Thoracic aorta (tissue), 2 donors: Measurements from ENCODE around the gene NGRN. TPM values are rescaled to one million over a fixed set of nuclear protein-coding genes. Genes with fewer than 3 reads are reported as not detected.
"Not testable (repeated sequence)": the region's sequence is repeated elsewhere in the genome, so short reads cannot be mapped to it uniquely, and the experiment has no call there.

Experiments
- ATAC-seq: fragments of 150-250 bp; one replicate; pipeline ENCODE4 v1.8.0; 2017; ENCODE audit warnings: low read depth; ENCODE audit not compliant: insufficient number of reproducible peaks, low FRiP score
- DNase-seq: peaks from one replicate; pipeline ENCODE4 v3.0.0-alpha.2; 2020; ENCODE audit warnings: low spot score
- H3K27ac ChIP-seq, 2 donors: fragments of 200-600 bp; sonication (generic); 1 replicate in 1 of 2; 2 replicates in 1 of 2; pipeline ENCODE4 v1.5.1; 2016; ENCODE audit warnings: mild to moderate bottlenecking in 2 of 2, moderate library complexity in 2 of 2
- H3K27me3 ChIP-seq: fragments of 200-600 bp; sonication (generic); replicated peaks from 2 replicates; pipeline ENCODE4 v1.6.0; 2016; ENCODE audit warnings: mild to moderate bottlenecking; ENCODE audit not compliant: insufficient read depth
- H3K36me3 ChIP-seq: fragments of 200-600 bp; sonication (generic); one replicate; pipeline ENCODE4 v1.5.1; 2016
- H3K4me1 ChIP-seq, 2 donors: fragments of 200-600 bp; sonication (generic); 1 replicate in 1 of 2; 2 replicates in 1 of 2; pipeline versions ENCODE4 v1.5.1 to v1.6.0; 2016; ENCODE audit warnings: low read depth in 2 of 2, mild to moderate bottlenecking in 1 of 2; ENCODE audit not compliant: control insufficient read depth in 1 of 2
- H3K4me3 ChIP-seq: fragments of 200-600 bp; sonication (generic); 2 replicates; pipeline ENCODE4 v1.5.1; 2016; ENCODE audit warnings: mild to moderate bottlenecking
- H3K9me3 ChIP-seq: fragments of 200-600 bp; sonication (generic); 2 replicates; pipeline ENCODE4 v1.5.1; 2016
- CTCF ChIP-seq: fragments of 200-600 bp; sonication (generic); IDR thresholded peaks from one replicate; pipeline ENCODE4 v1.5.1; 2019; ENCODE audit warnings: antibody characterized with exemption
- total RNA-seq, 2 donors: library from RNA; depleted of rRNA; stranded (reverse); fragments of >200 nt; gene quantifications; one replicate each; pipeline versions ENCODE4 v1.1.0 to v1.2.3, GENCODE V29; 2016

Gene NGRN
- total RNA-seq, 2 donors from 2014 or later = 63.5 to 97.5 TPM

- no peak overlapping the region for H3K4me3 ChIP-seq
- TF ChIP-seq CTCF = no peak
- DNase-seq (no peak), ATAC-seq (no peak)
- H3K27ac ChIP-seq = peak overlapping the region in 1 of 2 donors; percentile 62
- no peaks in the 10 kb centered on the region for H3K36me3 ChIP-seq
- no peaks in the 10 kb centered on the region for H3K9me3 ChIP-seq
- H3K4me1 ChIP-seq = peaks cover 19 to 37% of the 10 kb centered on the region in 2 donors
- no peaks in the 10 kb centered on the region for H3K27me3 ChIP-seq
Measured at GRCh38 chr15:90300541-90300940, 35.1 kb downstream of the NGRN start.

DNA sequence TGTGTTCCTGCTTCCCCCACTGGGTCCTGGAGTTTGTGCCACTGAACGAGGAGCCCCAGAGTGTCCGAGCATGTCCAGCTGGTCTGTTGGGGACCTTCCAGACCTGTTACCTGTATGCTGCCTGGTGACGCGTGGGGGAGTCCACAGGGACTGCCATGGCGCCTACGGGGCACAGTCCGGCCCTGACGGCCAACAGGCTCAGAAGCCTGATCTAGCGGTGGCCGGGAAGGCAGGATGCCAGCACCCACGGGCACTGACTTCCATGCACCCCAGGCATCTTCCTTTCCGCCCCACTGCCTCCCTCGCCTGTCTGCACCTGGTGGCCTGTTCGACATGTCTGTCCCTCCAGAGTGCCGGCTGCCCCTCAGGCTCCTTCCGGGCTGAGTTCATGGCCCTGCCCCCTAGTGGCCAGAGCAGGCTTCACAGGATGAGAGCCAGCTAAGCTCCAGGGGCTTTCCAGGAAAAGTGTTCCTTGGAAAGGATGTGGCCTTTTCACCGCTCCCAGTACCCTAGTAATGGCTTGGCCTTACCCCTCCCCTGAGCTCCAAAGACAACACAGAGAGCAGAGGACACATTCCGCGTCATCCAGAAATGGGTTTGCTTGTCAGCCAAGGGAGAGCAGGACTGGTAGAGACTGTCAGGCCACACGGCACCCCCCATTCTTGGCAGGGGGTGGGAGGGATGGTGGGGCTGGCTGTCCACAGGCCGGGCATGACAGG, 35.7 kb downstream of the NGRN start:
- H3K27ac ChIP-seq = peak overlapping the region; percentile 42 to 62

GRCh38 chr15:90301707-90302300, 36.3 kb downstream of the NGRN start:
- TF ChIP-seq CTCF = no peak
- DNase-seq (no peak), ATAC-seq (no peak)
- Histone ChIP-seq H3K4me3 (peak overlapping the region; percentile 14), H3K4me1 (peaks cover 13 to 26% of the 10 kb centered on the region in 2 donors), H3K27me3 (no peaks in the 10 kb centered on the region), H3K36me3 (no peaks in the 10 kb centered on the region), H3K9me3 (no peaks in the 10 kb centered on the region), H3K27ac (peak overlapping the region; percentile 42 to 62)

More for the DNA sequence above, 35.7 kb downstream of the NGRN start:
- ATAC-seq = peak; percentile 36
- TF ChIP-seq CTCF = peak; percentile 77
- H3K9me3 ChIP-seq = no peaks in the 10 kb centered on the region
- H3K4me3 ChIP-seq = peak overlapping the region; percentile 14
- H3K27me3 ChIP-seq = no peaks in the 10 kb centered on the region
- DNase-seq = no peak
- H3K4me1 ChIP-seq = peaks cover 15 to 32% of the 10 kb centered on the region in 2 donors
- no peaks in the 10 kb centered on the region for H3K36me3 ChIP-seq

DNA sequence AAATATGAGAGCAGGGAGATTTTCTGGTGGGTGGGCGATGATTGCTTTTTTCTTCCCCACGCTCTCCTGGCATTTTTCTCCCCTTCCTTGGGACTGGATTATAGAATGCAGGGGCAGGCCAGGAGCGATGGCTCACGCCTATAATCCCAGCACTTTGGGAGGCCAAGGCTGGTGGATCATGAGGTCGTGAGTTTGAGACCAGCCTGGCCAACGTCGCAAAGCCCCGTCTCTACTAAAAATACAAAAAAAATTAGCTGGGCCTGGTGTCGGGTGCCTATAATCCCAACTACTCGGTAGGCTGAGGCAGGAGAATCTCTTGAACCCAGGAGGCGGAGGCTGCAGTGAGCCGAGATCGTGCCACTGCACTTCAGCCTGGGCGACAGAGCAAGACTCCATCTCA, 39.9 kb downstream of the NGRN start:
- H3K4me3 ChIP-seq, DNase-seq, H3K27ac ChIP-seq, H3K36me3 ChIP-seq, ATAC-seq, H3K27me3 ChIP-seq, H3K9me3 ChIP-seq: not testable (repeated sequence)
- H3K4me1 ChIP-seq = peaks cover 13 to 22% of the 10 kb centered on the region in 2 donors

GRCh38 chr15:90305932-90306331, 40.5 kb downstream of the NGRN start:
- H3K27me3 ChIP-seq = no peaks in the 10 kb centered on the region
- TF ChIP-seq CTCF = no peak
- no peak overlapping the region for H3K27ac ChIP-seq
- no peak for ATAC-seq
- no peak overlapping the region for H3K4me3 ChIP-seq
- no peak for DNase-seq
- H3K4me1 ChIP-seq = peaks cover 13 to 17% of the 10 kb centered on the region in 2 donors
- H3K36me3 ChIP-seq = no peaks in the 10 kb centered on the region
- no peaks in the 10 kb centered on the region for H3K9me3 ChIP-seq
